Thyroid gland (tissue), 4 donors: Measurements from ENCODE around the gene DOCK1. TPM values are rescaled to one million over a fixed set of nuclear protein-coding genes. Genes with fewer than 3 reads are reported as not detected.

Source experiments
- DNase-seq, 2 donors: peaks; one replicate each; pipeline ENCODE4 v3.0.0-alpha.2; 2019
- H3K27ac ChIP-seq, 3 donors: fragments of 200-600 bp; sonication (generic); 1 replicate in 2 of 3; 2 replicates in 1 of 3; pipeline ENCODE4 v1.5.1; 2016 to 2019; ENCODE audit warnings: mild to moderate bottlenecking in 1 of 3, moderate library complexity in 1 of 3
- H3K27me3 ChIP-seq: fragments of 200-600 bp; sonication (generic); one replicate; pipeline ENCODE4 v1.5.1; 2019
- H3K36me3 ChIP-seq, 2 donors: fragments of 200-600 bp; sonication (generic); one replicate each; pipeline ENCODE4 v1.5.1; 2016 to 2019
- H3K4me1 ChIP-seq, 2 donors: fragments of 200-600 bp; sonication (generic); one replicate each; pipeline ENCODE4 v1.5.1; 2017 to 2019
- H3K4me3 ChIP-seq, 3 donors: fragments of 200-600 bp; sonication (generic); replicated peaks in 1 of 3; 1 replicate in 2 of 3; 2 replicates in 1 of 3; pipeline ENCODE4 v1.5.1; 2016; ENCODE audit warnings: mild to moderate bottlenecking in 1 of 3
- H3K9me3 ChIP-seq: fragments of 200-600 bp; sonication (generic); one replicate; pipeline ENCODE4 v1.5.1; 2017
- POLR2A ChIP-seq, 2 donors: fragments of 450-650 bp; IDR thresholded peaks; one replicate each; pipeline ENCODE4 v1.6.1; 2017; ENCODE audit warnings: antibody characterized with exemption in 2 of 2, mild to moderate bottlenecking in 2 of 2, moderate library complexity in 1 of 2
- WGBS, 2 donors: methylation state at CpG; one replicate each; pipeline ENCODE4 v1.1.5; 2017; 5-methylcytosine and 5-hydroxymethylcytosine counted together
- intact Hi-C: fragments of 100-400 bp; cut with DNase I; formaldehyde crosslinking; loops from one replicate; pipeline ENCODE4 v1.15.1; 2023
- total RNA-seq, 4 donors: library from RNA; depleted of rRNA; stranded (reverse); fragments of >200 nt; gene quantifications; one replicate each; pipeline ENCODE4 v1.2.3, GENCODE V29; 2016
- TF ChIP-seq, protein P1 (sequence below), 6 experiments: fragments of 200-600 bp in 3 of 6; fragments of 450-650 bp in 3 of 6; sonication (generic) in 3 of 6; IDR thresholded peaks; one replicate each; pipeline ENCODE4 v1.5.1; 2016 to 2019; ENCODE audit warnings: antibody characterized with exemption in 6 of 6, mild to moderate bottlenecking in 2 of 6, inconsistent platforms in 1 of 6, moderate library complexity in 1 of 6

DOCK1 gene
- total RNA-seq: 100 to 1,000 TPM in 2 of 4 donors, 10 to 100 TPM in 2; 89.7 to 217 (median 112) TPM

DNA sequence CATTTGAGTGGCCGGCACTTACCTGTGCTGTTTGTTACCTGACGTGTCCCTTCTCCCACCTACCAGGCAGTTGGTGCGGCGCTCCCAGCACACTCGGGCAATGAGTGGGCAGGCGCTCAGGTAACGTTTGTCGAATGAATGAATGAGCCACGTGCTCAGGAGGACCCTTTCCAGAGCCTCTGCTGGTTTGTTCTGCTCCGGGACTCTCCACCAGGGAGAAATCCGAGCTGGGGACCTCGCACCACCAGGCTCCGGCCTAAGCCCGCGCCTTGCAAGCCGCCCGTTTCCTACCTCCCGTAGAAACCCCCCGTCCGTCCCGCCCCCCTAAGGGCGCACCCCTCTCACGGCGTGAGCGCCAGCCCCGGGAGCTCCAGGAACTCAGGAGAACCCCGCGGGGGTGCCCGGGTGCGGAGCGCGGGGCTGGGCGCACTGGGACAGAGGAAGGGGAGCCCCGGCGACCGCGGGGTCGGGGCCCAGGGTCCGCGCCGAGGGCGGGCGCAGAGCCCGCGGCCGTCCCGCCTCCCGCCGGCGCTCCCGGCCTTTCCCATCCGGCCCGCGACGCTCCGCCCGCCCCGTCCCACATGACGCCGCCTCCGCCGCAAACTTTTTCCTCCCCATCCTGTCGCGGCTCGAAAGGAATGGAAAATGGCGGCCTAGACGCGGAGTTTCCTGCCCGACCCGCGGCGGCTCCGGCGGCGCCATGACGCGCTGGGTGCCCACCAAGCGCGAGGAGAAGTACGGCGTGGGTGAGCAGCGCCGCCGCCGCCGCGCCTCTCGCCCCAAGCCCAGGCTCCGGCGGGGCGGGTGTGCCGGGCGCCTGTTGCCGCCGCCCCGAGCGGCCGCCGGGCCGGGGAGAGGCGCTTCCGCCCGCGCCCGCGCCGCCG is at the start of gene DOCK1:
Gene DOCK1 (plus strand): TSS at position 611 of the 884 bp plus-strand sequence. CDS start 90 bp downstream, at position 701.
- peak; percentile 68 to 75 for DNase-seq
- intact Hi-C loops: no loop called here
- H3K27me3 ChIP-seq: no peaks in the 10 kb centered on the region

DNA sequence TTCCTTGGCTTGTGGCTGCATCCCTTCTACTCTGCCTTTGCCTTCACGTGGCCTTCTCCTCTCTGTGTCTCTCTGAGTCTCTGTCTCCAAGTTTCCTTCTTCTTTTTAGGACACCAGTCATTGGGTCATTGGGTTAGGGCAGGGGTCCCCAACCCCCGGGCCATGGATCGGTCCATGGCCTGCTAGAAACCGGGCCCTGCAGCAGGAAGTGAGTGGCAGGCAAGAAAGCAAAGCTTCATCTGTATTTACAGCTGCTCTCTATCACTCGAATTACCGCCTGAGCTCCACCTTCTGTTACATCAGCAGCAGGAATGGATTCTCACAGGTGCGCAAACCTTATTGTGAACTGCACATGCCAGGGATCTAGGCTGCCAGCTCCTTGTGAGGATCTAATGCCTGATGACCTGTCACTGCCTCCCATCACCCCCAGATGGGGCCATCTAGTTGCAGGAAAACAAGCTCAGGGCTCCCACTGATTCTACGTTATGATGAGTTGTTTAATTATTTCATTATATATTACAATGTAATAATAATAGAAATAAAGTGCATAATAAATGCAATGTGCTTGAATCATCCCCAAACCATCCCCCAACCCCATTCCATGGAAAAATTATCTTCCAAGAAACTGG is 47.9 kb upstream of the DOCK1 start:
- no peaks in the 10 kb centered on the region for H3K27me3 ChIP-seq
- TF ChIP-seq POLR2A (IDR thresholded peaks at IDR 0.05): no peak
- H3K9me3 ChIP-seq: no peaks in the 10 kb centered on the region
- no peak overlapping the region for H3K4me3 ChIP-seq
- intact Hi-C loops: no loop called here
- H3K36me3 ChIP-seq: no peaks in the 10 kb centered on the region
- DNase-seq: no peak
- no peaks in the 10 kb centered on the region for H3K4me1 ChIP-seq
- WGBS, 2 donors: 86 to 92% methylated on average over 8 of the region's 8 CpGs
- no peak overlapping the region for H3K27ac ChIP-seq

More for the DNA sequence above, at the start of gene DOCK1:
- 0 to 4% methylated on average over 8 to 9 of the region's 108 CpGs for WGBS, 2 donors
- peak in 1 of 2 donors; percentile 68 for TF ChIP-seq POLR2A (IDR thresholded peaks at IDR 0.05)
- TF ChIP-seq, protein P1, sequence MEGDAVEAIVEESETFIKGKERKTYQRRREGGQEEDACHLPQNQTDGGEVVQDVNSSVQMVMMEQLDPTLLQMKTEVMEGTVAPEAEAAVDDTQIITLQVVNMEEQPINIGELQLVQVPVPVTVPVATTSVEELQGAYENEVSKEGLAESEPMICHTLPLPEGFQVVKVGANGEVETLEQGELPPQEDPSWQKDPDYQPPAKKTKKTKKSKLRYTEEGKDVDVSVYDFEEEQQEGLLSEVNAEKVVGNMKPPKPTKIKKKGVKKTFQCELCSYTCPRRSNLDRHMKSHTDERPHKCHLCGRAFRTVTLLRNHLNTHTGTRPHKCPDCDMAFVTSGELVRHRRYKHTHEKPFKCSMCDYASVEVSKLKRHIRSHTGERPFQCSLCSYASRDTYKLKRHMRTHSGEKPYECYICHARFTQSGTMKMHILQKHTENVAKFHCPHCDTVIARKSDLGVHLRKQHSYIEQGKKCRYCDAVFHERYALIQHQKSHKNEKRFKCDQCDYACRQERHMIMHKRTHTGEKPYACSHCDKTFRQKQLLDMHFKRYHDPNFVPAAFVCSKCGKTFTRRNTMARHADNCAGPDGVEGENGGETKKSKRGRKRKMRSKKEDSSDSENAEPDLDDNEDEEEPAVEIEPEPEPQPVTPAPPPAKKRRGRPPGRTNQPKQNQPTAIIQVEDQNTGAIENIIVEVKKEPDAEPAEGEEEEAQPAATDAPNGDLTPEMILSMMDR (IDR thresholded peaks at IDR 0.05): no peak
- H3K9me3 ChIP-seq: no peaks in the 10 kb centered on the region
- peaks cover 9 to 26% of the 10 kb centered on the region in 2 donors for H3K4me1 ChIP-seq
- H3K27ac ChIP-seq: peak within 1 kb of the TSS; percentile 58 to 81 (median 74)
- peak within 1 kb of the TSS; percentile 77 to 84 (median 81) for H3K4me3 ChIP-seq
- no peaks in the 10 kb centered on the region for H3K36me3 ChIP-seq

DNA sequence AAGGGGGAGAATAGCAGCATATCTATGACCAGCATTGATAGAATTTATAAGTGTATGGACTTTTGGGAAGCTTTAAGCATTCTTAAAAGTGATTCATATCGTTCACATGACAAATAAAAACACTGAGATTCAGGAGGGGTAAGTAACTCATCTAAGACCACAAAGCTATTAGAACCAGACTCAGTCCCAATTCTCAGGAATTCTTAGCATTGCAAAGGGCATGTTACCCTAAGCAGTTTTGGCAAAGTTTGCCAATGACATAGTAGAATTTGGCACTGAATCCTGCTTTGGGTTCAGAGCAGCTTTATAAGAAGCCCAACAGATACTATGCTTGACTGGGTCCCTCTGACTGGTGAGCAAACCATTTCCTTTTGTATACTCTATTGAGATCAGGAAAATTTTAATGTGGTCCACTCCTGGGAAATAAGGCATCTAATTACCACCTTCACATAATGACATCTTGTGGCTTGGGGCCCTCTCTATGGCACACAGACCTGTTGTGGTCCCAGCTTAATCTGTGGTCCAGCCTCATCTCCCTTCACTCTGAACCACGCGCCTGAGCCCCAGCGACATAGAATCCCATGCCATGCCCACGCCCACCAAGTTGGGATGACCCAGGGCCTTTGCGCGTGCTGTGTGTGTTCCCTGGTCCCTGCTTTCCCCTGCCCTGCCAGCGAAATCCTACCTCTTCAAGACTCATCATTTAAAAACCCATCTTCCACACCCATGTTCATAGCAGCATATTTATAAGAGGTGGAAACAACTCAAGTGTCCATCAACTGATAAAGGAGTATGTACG is 37.5 kb upstream of the DOCK1 start:
- Histone ChIP-seq H3K27ac (peak overlapping the region in 1 of 3 donors; percentile 50), H3K36me3 (no peaks in the 10 kb centered on the region), H3K27me3 (no peaks in the 10 kb centered on the region), H3K4me3 (no peak overlapping the region), H3K9me3 (no peaks in the 10 kb centered on the region), H3K4me1 (peaks cover 0 to 9% of the 10 kb centered on the region in 2 donors)
- WGBS, 2 donors: 78% methylated on average over 9 of the region's 9 CpGs
- intact Hi-C loops: no loop called here
- no peak for TF ChIP-seq POLR2A (IDR thresholded peaks at IDR 0.05)
- TF ChIP-seq, protein P1 (IDR thresholded peaks at IDR 0.05): no peak
- peak; percentile 49 to 53 for DNase-seq

DNA sequence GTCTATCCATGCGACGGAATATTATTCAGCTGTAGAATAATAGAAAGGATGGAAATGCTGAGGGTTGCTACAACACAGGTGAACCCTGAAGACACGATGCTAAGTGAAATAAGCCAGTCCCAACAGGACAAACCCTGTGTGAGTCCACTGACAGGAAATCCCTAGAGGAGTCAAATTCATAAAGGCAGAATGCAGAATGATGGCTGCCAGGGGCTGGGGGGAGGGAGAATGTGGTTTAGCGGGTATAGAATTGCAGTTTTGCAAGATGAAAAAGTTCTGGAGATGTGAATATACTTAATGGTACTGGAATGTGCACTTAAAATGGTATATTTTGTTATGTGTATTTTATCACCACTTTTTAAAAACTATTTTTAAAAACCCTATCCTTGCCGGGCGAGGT is 36.9 kb upstream of the DOCK1 start:
- TF ChIP-seq, protein P1 (IDR thresholded peaks at IDR 0.05): no peak
- no peak for TF ChIP-seq POLR2A (IDR thresholded peaks at IDR 0.05)
- DNase-seq: no peak
- intact Hi-C loops: no loop called here
- H3K4me1 ChIP-seq: peaks cover 0 to 9% of the 10 kb centered on the region in 2 donors
- H3K36me3 ChIP-seq: no peaks in the 10 kb centered on the region
- H3K27me3 ChIP-seq: no peaks in the 10 kb centered on the region
- H3K4me3 ChIP-seq: no peak overlapping the region
- H3K9me3 ChIP-seq: no peaks in the 10 kb centered on the region
- 77 to 84% methylated on average over 6 of the region's 6 CpGs for whole genome bisulfite sequencing, 2 donors
- peak overlapping the region in 1 of 3 donors; percentile 50 for H3K27ac ChIP-seq

DNA sequence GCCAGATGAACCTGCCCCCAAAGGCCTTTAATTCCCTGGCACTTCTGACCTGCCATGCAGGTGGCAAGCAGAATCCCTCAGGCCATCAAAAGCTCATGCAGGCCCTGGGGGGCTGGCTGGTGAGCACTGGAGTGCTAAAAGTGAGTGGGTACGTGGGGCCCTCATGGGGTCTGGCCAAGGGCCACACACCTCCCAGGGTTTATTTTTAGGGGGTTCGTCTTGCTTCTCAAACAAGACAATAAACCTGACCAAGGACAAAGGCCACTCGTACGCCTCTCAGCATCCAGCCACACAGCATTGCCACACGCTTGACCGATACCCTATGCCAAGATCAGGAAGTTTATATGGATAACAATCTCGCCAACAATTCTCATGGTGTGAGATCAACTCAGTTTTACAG is 33.1 kb upstream of the DOCK1 start:
- Histone ChIP-seq H3K27ac (no peak overlapping the region), H3K4me1 (peaks cover 0 to 9% of the 10 kb centered on the region in 2 donors), H3K9me3 (no peaks in the 10 kb centered on the region), H3K4me3 (no peak overlapping the region), H3K36me3 (no peaks in the 10 kb centered on the region), H3K27me3 (no peaks in the 10 kb centered on the region)
- TF ChIP-seq POLR2A (IDR thresholded peaks at IDR 0.05): no peak
- TF ChIP-seq, protein P1 (IDR thresholded peaks at IDR 0.05): no peak
- WGBS, 2 donors: 57 to 64% methylated on average over 5 to 7 of the region's 7 CpGs
- intact Hi-C loops: no loop called here
- DNase-seq: peak in 1 of 2 donors; percentile 60
